H54 (cell line): ENCODE measurements around the gene PIK3AP1.

Experiments used
- DNase-seq: peaks from one replicate; pipeline ENCODE4 v3.0.0; 2011; ENCODE audit warnings: low spot score, mixed read lengths; ENCODE audit not compliant: insufficient read length
- FAIRE-seq: peaks from 3 replicates; lab custom pipeline; 2011; peaks lifted over from hg19 to GRCh38; lab: Jason Lieb, UNC
- POLR2A ChIP-seq: IDR thresholded peaks from 2 replicates; pipeline ENCODE4 v1.6.1; 2011; ENCODE audit warnings: low read depth, mild to moderate bottlenecking, low read length

Gene PIK3AP1

GRCh38 chr10:96697438-96697837 is 22.9 kb downstream of the PIK3AP1 start:
- DNase-seq (no peak), FAIRE-seq (no peak)
- TF ChIP-seq POLR2A: no peak

DNA sequence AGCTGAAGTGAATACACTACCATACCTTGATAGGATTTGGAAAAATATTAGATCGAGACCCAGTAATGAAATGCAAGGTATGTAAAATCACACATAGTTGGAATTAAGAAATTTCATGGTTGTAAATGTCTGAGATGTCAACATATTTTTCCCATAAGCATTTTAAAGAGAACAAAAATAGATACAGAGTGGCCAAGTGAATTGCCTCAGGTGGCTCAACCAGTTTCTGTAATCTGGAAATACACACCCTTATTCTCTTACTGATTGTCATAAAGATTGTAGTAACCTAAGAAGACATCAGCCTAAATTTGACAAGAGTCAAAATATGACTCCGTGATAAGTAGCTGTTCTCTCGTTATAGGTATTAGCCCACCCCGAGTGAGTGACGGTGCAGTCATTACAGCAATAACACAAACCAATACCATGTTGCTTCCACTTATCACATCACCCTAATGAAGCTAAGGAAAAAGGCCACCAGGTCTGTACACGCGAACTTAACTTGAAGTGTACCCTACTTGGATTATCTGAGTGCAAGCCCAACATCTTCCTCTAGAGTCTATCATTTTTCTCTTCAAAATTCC is 23.4 kb downstream of the PIK3AP1 start:
- no peak for TF ChIP-seq POLR2A
- no peak for FAIRE-seq
- DNase-seq: no peak

- no peak for TF ChIP-seq POLR2A
- no peak for FAIRE-seq
- DNase-seq: no peak
These were observed 24.2 kb downstream of the PIK3AP1 start for GRCh38 chr10:96695975-96696634.

DNA sequence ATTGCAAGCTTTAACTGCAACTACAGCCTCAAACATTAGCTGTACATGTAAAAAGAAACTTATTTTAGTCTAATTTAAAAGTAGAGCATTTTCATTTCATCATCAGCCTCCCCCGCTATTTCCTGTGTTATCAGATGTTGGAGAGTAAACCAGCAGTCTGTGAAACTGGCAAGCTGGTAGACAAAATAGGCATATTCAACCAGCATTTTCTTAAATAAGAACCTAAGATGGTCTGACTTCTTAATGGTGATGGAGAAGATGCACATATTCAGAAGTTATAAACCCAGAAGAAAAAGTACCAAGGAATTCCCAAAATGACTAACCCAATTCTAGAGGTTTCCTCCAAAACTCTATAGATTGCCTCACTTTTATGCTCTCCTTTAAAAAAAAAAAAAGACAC is 24.9 kb downstream of the PIK3AP1 start:
- no peak for DNase-seq
- no peak for FAIRE-seq
- TF ChIP-seq POLR2A: no peak

GRCh38 chr10:96693431-96693830 is 26.9 kb downstream of the PIK3AP1 start:
- no peak for DNase-seq
- no peak for FAIRE-seq
- no peak for TF ChIP-seq POLR2A

DNA sequence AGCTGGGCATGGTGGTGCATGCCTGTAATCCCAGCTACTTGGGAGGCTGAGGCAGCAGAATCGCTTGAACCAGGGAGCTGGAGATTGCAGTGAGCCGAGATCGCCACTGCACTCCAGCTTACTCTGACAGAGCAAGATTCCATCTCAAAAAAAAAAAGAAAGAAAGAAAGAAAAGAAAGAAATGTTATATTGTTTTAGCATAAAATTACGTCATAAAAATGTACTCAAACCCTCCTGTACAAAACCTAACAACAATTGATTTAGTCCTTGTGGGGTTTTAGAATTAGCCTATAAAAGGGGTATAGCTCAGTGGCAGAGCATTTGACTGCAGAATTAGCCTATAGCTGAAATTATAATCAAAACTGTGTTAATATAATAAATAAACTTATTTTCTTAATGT is 27.9 kb downstream of the PIK3AP1 start:
- no peak for DNase-seq
- TF ChIP-seq POLR2A: no peak
- FAIRE-seq: no peak

DNA sequence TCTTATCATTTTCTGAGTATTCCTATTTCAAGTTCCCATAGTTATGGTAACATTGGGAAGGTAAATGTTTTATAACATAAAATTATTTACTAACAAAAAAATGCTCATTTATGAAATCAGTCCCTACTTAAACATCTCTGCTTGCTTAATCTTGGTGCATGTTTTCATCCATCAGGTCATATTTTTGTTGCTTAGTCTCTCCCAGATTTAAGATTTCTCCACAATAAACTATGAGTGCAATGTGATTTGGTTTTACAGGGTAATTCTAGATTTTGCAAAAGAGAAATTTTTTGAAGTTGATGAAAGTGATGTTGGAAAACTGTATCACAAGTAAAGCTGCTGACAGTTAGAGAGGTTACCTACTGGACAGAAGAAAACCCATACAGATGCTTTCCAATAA is 28.6 kb downstream of the PIK3AP1 start:
- TF ChIP-seq POLR2A: no peak
- FAIRE-seq (no peak), DNase-seq (no peak)

DNA sequence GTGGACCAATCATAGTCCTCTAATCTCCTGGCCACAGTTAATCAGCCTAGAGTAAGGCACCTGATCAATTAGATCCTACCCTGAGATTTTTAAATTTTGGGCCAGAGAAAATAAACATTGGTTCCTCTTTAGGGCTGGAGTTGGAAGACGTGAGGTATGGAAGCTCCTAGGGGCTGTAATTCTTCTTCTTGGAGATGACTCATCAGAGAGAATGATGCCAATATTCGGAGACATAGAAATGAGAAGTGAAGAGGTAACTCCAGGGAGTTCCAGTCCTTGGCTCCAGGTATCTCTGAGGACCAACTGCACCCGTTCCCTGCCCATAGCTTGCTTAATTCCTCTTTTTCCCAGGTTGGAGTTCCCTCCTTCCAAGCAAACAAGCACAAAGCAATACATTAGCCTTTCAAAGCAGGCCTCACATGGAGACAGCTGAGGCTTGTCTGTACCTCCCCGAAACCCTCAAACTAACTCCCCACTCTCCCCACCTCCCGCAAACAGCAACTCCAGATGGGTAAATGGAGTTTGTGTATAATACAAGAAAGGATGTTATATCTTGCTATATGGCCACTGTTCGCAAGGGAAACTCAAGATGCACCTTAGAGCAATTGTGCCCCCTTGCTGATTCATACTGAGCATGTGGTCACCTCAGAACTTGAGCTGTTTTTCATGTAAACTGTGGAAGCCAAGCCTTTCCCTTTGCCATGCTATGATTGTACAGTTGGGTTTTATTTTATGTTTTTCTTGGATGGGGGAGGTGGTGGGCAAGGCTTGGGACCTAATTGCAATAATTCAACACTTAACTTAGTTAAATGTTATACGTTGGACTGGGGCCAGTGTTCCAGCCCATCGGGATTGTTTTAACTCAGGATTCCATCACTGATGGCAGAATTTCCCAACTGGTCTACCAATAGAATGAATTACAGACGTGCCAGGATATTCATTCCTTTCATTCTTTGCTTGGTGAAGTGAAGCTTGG is 29.3 kb downstream of the PIK3AP1 start:
- DNase-seq: no peak
- no peak for TF ChIP-seq POLR2A
- FAIRE-seq: no peak

DNA sequence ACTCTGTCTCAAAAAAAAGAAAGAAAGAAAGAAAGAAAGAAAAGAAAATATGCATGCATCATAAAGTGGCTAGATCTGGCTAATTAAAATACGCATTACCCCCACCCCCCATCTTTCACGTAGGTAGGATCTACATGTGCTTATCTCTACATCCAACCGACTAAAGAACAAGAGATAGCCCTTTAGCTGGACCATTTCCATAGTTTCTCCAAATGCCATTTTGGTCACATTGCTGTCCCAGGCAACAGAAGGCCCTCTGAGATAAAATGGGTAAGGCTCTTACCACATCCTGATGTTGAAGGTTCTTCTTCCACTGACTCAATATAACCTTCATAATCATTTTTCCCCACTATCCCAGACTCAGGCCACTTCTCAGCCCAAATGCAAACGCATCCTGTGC is 31.5 kb downstream of the PIK3AP1 start:
- FAIRE-seq (no peak), DNase-seq (no peak)
- TF ChIP-seq POLR2A: no peak

GRCh38 chr10:96687317-96688012 is 32.8 kb downstream of the PIK3AP1 start:
- DNase-seq (no peak), FAIRE-seq (no peak)
- no peak for TF ChIP-seq POLR2A

DNA sequence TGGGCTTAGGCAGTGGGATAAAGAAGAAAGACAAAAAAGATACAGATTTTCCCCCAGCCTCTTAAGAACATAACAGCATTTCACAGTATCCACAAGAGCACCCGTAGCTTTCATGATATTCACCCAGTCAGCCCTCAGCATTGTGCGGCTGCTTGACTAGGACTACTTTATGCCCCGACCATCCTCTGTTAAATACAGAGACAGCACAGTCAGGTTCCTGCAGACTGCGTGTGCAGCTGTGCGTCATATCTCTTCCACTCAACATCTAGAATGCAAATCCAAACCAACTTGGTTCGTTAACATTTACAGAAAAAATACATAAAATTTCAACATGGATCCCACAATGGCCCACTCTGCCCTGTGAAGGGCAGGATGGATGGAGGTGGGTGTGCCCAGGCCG is 33.8 kb downstream of the PIK3AP1 start:
- DNase-seq (no peak), FAIRE-seq (no peak)
- no peak for TF ChIP-seq POLR2A

- FAIRE-seq (no peak), DNase-seq (no peak)
- no peak for TF ChIP-seq POLR2A
These were observed 35.0 kb downstream of the PIK3AP1 start for GRCh38 chr10:96685306-96685705.

GRCh38 chr10:96684826-96685225 is 35.5 kb downstream of the PIK3AP1 start:
- TF ChIP-seq POLR2A: no peak
- no peak for DNase-seq
- no peak for FAIRE-seq

GRCh38 chr10:96683710-96684109 is 36.6 kb downstream of the PIK3AP1 start:
- DNase-seq (no peak), FAIRE-seq (no peak)
- no peak for TF ChIP-seq POLR2A
